T47D (cell line): ENCODE data around the gene GREM1.

ENCODE experiments used
- DNase-seq, 2 experiments: peaks; one replicate each; pipeline versions ENCODE4 v3.0.0 to v3.0.0-alpha.2; 2011 to 2012; ENCODE audit warnings: low read depth in 1 of 2, low spot score in 1 of 2
- JUND ChIP-seq: IDR thresholded peaks from 2 replicates; pipeline ENCODE4 v1.6.1; 2012; ENCODE audit warnings: low read depth
- in situ Hi-C: cut with HindIII; loops from 2 replicates; pipeline ENCODE4 v1.10.0; 2016; ENCODE audit warnings: low sequenced_read_pairs, low pct_unique_long_range_greater_than_20kb

GREM1 gene

DNA sequence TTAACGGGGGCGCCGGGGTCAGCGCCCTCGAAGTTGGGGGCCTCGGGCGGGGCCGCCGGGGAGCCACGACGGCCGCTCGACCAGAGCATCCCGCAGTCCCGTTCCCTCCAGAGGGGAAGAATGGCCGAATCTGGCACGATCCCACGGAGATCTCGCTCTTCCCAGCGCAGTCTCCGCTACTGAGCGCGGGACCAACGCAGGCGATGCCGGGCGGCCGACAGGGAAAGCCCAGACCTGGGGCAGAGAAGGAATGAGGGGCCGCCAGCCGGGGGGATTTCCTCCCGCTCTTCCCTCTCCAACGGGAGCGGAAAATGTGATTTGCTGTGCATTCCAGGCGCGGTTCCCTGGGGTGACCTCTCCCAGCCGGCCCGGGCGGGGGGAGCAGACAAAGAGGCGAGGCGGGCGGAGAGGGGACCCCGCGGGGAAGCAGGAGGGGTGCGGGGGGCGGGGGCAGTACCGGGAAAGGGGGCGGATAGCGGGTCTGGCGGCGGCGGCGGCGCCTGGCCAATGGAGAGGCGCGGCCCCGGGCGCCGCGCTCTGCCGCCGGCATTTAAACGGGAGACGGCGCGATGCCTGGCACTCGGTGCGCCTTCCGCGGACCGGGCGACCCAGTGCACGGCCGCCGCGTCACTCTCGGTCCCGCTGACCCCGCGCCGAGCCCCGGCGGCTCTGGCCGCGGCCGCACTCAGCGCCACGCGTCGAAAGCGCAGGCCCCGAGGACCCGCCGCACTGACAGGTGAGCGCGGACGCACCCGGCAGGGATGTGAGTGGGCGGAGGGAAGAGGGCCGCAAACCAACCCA is at the start of gene GREM1:
TSS of gene GREM1 (plus strand) at position 579 of the 801 bp plus-strand sequence. CDS start 12,687 bp downstream, outside the sequence.
- no peak for DNase-seq
- no peak for TF ChIP-seq JUND
- in situ Hi-C loops, result no loop called here

DNA sequence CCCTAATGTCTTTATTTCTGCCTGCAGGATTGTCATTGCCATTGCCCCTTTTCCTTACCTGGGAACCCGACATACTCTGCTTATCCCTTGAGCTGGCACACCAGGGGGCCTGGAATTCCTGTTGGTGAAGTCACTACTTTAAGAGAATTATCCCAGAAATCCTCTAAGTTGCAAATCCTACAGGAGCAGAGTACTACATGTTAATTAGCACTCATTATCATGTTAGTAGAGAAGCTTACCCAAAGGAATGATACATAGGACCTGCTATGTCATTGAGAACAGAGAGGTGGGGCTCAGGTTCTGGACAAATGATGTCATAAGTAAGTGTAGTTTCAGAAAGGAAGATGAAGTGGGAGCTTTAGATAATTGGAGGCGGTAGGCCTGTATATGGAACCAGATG is 48.9 kb upstream of the GREM1 start:
- in situ Hi-C loops, result no loop called here
- no peak for DNase-seq

DNA sequence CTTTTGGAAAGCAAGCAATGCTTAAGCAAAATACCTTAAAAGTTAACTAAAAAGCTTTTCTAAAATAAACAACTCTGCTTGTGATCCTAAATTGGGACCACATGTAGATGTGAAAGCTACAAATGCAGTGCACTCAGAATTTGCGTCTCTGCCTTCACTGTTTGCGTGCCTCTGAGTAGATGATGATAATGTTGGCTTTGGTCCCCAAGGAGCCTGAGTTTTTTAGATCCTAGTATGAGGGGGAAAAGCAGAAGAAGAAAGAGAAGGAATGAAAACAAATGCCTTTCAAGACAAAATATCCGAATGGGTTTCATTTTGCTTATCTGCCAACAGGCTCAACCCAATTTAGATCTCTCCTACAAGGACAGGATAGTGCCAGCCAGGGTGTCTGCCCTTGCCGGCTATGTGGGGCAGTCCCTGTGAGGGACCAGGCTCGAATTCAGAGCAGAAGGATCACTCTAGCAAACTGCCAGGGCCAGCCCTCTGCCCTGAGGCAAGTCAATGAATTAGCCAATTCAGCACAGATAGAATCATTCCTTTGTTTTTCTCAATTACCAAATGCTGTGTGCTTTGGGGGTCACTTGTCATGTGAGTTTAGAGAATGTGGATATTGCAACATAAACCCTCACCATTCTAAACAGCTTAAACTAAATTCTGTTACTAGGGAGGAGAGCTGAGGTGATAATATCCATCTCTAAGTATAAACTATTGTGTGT is 47.8 kb upstream of the GREM1 start:
- in situ Hi-C loops, result no loop called here
- TF ChIP-seq JUND, result no peak
- DNase-seq, result peak; percentile 11 to 75

More for the DNA sequence above, 48.9 kb upstream of the GREM1 start:
- no peak for TF ChIP-seq JUND

DNA sequence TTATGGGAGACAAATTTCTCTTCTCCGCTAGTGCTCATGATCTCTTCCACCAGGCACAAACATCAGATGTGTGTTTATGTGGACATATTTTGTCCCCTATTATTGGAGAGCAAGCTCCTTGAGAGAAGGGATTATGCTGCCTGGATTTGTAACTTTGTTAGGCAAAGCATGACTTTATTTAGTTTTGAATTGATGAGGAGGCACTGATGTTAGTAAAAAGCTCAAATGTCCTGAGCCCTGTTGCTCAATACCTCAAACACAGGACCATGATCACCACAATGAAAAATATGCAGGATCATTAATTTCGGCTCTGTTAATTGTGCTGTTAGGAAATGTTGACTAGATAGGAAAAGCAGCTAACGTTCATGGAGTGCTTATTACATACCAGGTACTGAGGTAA is 47.2 kb upstream of the GREM1 start:
- DNase-seq, result no peak
- TF ChIP-seq JUND, result no peak
- in situ Hi-C loops, result no loop called here

DNA sequence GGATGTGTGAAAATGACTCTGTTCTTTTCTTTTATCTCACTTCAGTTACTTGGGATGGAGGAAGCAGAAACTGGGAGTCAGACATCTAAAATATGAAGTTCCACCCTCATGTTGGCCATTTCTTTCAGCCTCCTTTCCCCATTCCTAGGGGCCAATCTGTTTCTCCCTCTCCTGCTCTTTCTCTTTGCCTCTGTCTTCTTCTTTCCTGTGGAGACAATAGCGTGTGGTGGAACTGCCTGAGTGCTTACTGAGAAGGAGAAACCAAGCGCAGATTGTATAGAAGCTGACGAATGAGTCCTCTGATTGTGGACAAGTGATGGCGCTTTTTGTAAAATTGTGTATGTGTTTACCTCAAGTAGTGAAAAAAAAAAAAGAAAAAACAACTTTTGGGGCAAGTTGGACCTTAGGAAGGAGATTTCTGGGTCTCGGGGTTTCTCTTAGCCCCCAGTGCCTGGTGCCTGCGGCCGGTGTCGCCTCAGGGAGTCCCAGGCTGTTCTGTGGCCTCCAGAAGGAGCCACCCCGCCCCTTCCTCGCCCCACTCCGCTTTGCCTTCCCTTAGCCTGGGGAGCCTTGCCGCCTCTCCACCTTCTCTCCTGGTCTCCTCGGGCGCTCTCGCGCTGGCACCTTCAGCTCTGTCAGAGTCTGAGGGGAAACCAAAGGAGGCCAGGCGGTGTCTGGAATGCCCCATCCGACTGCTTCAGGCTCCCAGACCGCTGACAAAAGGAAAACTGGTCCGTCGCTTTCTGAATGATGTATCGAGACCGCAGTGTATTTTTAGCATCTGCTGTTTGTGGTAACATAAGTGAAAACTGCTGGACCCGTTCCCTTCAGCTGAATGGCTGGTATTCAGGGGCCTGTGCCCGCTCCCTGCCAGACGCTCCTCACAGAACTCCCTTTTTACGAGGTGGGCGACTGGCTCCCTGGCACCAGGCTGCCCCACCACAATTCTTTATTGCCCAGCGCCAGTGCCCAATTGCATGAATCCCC is 46.2 kb upstream of the GREM1 start:
- no peak for DNase-seq
- in situ Hi-C loops, result no loop called here
- TF ChIP-seq JUND, result no peak

DNA sequence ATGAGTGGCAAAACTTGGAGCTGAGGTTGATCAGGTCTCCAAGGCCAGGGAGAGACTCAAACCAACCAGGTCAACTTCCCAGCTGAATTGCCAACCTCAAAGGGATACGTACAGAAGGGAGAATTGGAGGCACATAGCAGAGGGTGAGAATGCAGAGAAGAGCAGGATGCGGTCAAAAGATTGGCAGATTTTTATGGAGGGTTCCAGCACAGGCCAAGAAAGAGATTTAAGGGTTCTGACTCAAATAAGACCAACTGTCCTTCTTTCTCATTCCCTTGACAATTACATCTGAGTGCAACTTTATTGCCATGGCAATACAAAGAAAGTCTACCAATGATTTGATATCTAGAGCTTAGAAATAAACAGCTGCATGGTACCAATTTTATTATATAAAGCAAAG is 43.1 kb upstream of the GREM1 start:
- TF ChIP-seq JUND, result no peak
- DNase-seq, result no peak
- in situ Hi-C loops, result no loop called here

DNA sequence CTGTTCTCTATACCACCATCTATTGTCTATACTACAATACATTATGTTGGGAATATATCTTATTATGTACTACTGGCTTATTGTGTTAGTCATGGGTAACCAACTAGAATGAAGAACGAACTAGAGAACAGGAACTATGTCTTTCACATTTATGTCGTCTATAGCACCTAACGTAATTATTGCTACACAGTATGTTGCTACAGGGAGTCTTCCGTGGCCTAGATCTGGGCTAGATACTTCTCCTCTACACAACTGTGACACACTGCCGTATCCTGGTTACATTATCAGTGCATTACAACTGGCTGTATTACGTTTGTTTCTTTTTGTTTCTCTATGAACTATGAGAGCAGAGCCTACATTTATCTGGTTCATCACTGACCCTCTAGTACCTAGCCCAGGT is 42.3 kb upstream of the GREM1 start:
- TF ChIP-seq JUND, result no peak
- DNase-seq, result no peak
- in situ Hi-C loops, result no loop called here

DNA sequence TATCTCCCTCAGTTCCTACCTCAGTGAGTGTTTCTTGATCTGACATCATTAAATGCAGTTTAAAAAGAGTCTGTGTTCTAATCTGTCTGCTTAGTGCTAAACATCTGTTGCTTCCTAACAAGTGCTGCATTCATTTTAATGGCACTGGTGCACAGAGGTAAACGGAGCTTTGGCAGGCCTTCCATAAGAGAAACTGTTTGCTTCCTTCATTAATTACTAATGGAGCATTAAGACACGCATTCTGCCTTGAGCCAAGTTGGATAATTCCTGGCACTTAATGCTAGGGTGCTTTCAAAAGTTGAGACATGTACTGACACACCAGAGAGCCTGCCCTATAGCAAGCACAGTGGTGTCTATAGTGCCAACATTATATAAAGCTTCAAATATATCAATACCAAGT is 41.6 kb upstream of the GREM1 start:
- in situ Hi-C loops, result no loop called here
- DNase-seq, result no peak
- no peak for TF ChIP-seq JUND

DNA sequence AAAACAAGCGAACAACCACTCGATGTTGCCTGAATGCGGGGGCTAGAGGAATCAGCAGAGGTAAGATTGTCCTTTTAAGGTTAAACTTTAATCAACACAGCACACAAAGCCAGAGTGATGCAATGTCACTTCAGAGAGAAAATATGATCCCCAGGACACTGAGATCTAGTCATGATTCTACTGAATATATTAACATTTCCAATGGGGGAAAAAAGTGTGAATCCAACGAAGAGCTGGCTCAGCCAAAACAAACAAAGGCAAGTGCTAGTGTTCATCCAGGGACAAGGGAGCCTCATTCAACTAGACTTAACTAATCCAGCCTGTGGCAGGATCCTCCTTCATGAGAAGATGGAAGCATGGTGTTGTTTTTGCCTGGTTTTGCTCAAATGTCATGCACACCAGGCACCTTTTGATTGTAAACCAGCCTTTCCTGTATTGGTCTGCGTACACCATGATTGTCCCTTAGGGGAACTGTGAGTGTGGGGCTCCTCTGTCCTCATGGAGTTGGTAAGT is 40.5 kb upstream of the GREM1 start:
- in situ Hi-C loops, result no loop called here
- no peak for DNase-seq
- no peak for TF ChIP-seq JUND

DNA sequence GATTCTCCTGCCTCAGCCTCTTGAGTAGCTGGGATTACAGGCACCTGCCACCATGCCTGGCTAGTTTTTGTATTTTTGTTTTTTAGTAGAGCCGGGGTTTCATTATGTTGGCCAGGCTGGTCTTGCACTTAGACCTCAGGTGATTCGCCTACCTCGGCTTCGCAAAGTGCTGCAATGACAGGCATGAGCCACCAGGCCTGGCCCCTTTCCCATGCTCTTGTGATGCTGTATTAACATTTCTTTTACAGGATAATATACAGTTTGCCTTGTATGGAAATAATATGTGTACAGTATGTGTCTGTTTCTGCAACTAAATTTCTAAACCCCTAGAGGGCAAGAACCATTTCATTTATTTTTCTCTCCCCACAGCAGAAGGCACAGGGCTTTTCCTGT is 38.5 kb upstream of the GREM1 start:
- in situ Hi-C loops, result no loop called here
- no peak for TF ChIP-seq JUND
- DNase-seq, result no peak

DNA sequence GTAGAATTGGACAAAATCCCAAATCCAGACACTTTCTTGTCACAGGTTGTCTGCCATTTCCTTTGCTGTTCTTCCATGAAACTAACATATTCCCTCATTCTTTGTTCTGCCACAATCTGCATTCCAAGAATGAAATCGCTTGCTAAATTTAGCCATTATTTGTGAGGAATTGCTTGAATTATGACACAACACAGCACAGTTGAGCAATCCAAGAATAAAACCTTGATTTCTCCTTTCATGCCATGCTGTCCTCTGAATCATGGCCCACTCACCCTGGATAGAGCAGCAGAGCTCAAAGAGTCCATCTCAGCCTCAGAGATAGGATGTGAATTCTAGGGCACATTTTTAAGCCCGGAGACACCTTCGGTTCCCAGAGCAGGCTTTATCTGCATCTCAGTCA is 35.2 kb upstream of the GREM1 start:
- in situ Hi-C loops, result no loop called here
- TF ChIP-seq JUND, result no peak
- DNase-seq, result no peak

DNA sequence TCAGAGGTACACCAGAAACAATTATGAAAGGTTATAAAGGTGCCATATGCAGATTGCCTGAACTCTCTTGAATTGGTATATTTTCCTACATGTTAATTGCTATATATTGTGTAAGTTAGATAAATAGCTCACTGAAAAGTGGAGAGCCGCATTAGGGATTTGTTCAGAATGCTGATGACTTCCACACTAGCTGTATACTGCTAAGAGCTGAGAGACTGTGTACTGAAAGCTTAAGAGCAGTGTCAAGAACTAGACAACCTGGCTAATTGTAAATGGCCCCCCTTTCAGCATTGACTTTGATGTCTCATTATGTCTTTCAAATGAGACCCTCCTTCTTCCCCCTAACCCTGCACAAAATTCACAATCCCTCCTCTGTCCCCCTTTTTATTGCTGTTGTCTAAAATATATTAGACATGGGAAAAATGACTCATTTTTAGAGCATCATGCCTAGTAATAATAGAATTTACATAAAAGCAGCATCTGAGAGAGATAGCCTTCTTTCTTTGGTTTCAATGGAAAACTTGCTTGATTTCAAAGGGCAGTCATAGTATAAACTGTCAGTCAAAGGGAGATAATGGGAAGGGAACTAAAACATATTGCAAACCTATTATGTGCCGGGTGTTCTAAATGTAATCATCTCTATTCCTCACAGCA is 34.7 kb upstream of the GREM1 start:
- DNase-seq, result no peak
- TF ChIP-seq JUND, result no peak
- in situ Hi-C loops, result no loop called here
